OCI-LY7 (cell line): Measurements from ENCODE around the gene GPALPP1.

Experiments
- CTCF ChIP-seq: fragments of 200-600 bp; sonication (generic); conservative IDR thresholded peaks from 2 replicates; pipeline ENCODE4 v1.5.1; 2014; ENCODE audit warnings: mild to moderate bottlenecking, antibody characterized with exemption, low read length, moderate library complexity, mixed read lengths
- EZH2phosphoT487 ChIP-seq: fragments of 200-600 bp; sonication (generic); IDR thresholded peaks from 2 replicates; pipeline ENCODE4 v1.6.1; 2018; ENCODE audit warnings: low read depth, borderline replicate concordance, mild to moderate bottlenecking, mixed run types, antibody characterized with exemption, low read length, moderate library complexity, mixed read lengths

GRCh38 chr13:44961997-44962396 is 27.3 kb upstream of the GPALPP1 start:
- TF ChIP-seq CTCF (no peak), EZH2phosphoT487 (no peak)
